SK-N-SH (cell line): ENCODE measurements around the gene MYL5. TPM values are rescaled to one million over a fixed set of nuclear protein-coding genes. Genes with fewer than 3 reads are reported as not detected.

Experiments used
- CTCF ChIA-PET: fragments of 300-600, 350-600 bp; formaldehyde crosslinking; extraction: SDS; loops from one replicate; lab custom pipeline; 2021; lab: Yijun Ruan, JAX
- POLR2A ChIA-PET: fragments of 350-600 bp; sonication (Branson Sonifier 250); formaldehyde crosslinking; extraction: SDS; loops from one replicate; lab custom pipeline; 2020; ENCODE audit warnings: antibody characterized with exemption, inconsistent platforms; lab: Yijun Ruan, JAX
- DNase-seq: peaks from one replicate; pipeline ENCODE4 v3.0.0; 2012
- H2AFZ ChIP-seq: fragments of 200-600 bp; sonication (generic); 2 replicates; pipeline ENCODE4 v1.8.1; 2016; ENCODE audit warnings: antibody characterized with exemption, mild to moderate bottlenecking, low read depth
- H3F3A ChIP-seq: fragments of 200-600 bp; sonication (generic); replicated peaks from 2 replicates; pipeline ENCODE3; 2016; ENCODE audit warnings: antibody characterized with exemption, mild to moderate bottlenecking; ENCODE audit not compliant: insufficient read depth
- H3K27ac ChIP-seq, 2 experiments: fragments of 200-500 bp in 1 of 2; fragments of 200-600 bp in 1 of 2; sonication (Bioruptor generic) in 1 of 2; sonication (generic), shearing (Covaris generic) in 1 of 2; 2 replicates each; pipeline versions ENCODE4 v1.5.1 to v1.6.1; 2014 to 2016; ENCODE audit warnings: low read depth in 2 of 2, inconsistent platforms in 1 of 2, low read length in 1 of 2, mild to moderate bottlenecking in 1 of 2, mixed read lengths in 1 of 2
- H3K27me3 ChIP-seq: fragments of 200-600 bp; sonication (generic), shearing (Covaris generic); 2 replicates; pipeline ENCODE4 v1.6.1; 2016; ENCODE audit warnings: mixed run types; ENCODE audit not compliant: insufficient read depth
- H3K36me3 ChIP-seq, 2 experiments: fragments of 200-500 bp in 1 of 2; fragments of 200-600 bp in 1 of 2; sonication (Bioruptor generic) in 1 of 2; sonication (generic) in 1 of 2; replicated peaks in 1 of 2; 2 replicates each; pipeline versions ENCODE3 to v1.5.1; 2014 to 2016; ENCODE audit warnings: low read length in 1 of 2, mild to moderate bottlenecking in 1 of 2; ENCODE audit not compliant: insufficient read depth in 2 of 2, control insufficient read depth in 1 of 2
- H3K4me1 ChIP-seq, 2 experiments: fragments of 200-500 bp in 1 of 2; fragments of 200-600 bp in 1 of 2; sonication (Bioruptor generic) in 1 of 2; sonication (generic), shearing (Covaris generic) in 1 of 2; 2 replicates each; pipeline versions ENCODE4 v1.5.1 to v1.6.1; 2014 to 2016; ENCODE audit warnings: low read depth in 1 of 2, low read length in 1 of 2, mixed run types in 1 of 2; ENCODE audit not compliant: insufficient read depth in 2 of 2, control insufficient read depth in 1 of 2
- H3K4me2 ChIP-seq: fragments of 200-600 bp; sonication (generic), shearing (Covaris generic); 2 replicates; pipeline ENCODE4 v1.6.1; 2017; ENCODE audit warnings: mixed run types
- H3K4me3 ChIP-seq, 2 experiments: fragments of 200-500 bp in 1 of 2; fragments of 200-600 bp in 1 of 2; sonication (Bioruptor generic) in 1 of 2; sonication (generic), shearing (Covaris generic) in 1 of 2; 2 replicates each; pipeline versions ENCODE4 v1.5.1 to v1.8.1; 2014 to 2016; ENCODE audit warnings: low read depth in 2 of 2, inconsistent platforms in 1 of 2, low read length in 1 of 2, mild to moderate bottlenecking in 1 of 2, mixed read lengths in 1 of 2, moderate library complexity in 1 of 2
- H3K79me2 ChIP-seq: fragments of 200-600 bp; sonication (generic); 2 replicates; pipeline ENCODE4 v1.8.1; 2017; ENCODE audit warnings: mild to moderate bottlenecking; ENCODE audit not compliant: insufficient read depth
- H3K9ac ChIP-seq: fragments of 200-600 bp; sonication (generic); 2 replicates; pipeline ENCODE4 v1.6.1; 2017; ENCODE audit warnings: mixed run types
- H3K9me2 ChIP-seq: fragments of 200-600 bp; sonication (generic); 2 replicates; pipeline ENCODE4 v1.6.1; 2017; ENCODE audit warnings: mixed run types
- H3K9me3 ChIP-seq: fragments of 200-600 bp; sonication (generic); 2 replicates; pipeline ENCODE4 v1.6.1; 2017; ENCODE audit warnings: mixed run types, mild to moderate bottlenecking, moderate library complexity
- H4K20me1 ChIP-seq: fragments of 200-600 bp; sonication (generic); 2 replicates; pipeline ENCODE4 v1.6.1; 2017; ENCODE audit warnings: mild to moderate bottlenecking, mixed run types; ENCODE audit not compliant: insufficient read depth
- CTCF ChIP-seq: fragments of 200-600 bp; sonication (generic); IDR thresholded peaks from 2 replicates; pipeline ENCODE4 v1.6.1; 2017; ENCODE audit warnings: antibody characterized with exemption, mild to moderate bottlenecking, moderate library complexity
- EP300 ChIP-seq, 2 experiments: IDR thresholded peaks; 2 replicates each; pipeline versions ENCODE4 v1.4.0 to v1.6.1; 2012; ENCODE audit warnings: borderline replicate concordance in 1 of 2, low read depth in 1 of 2, low read length in 1 of 2
- EZH2phosphoT487 ChIP-seq: fragments of 200-600 bp; sonication (generic); IDR thresholded peaks from 2 replicates; pipeline ENCODE4 v1.6.1; 2017; ENCODE audit warnings: low read depth, mixed run types, mild to moderate bottlenecking, antibody characterized with exemption, moderate library complexity, borderline replicate concordance
- FOXJ3 ChIP-seq: sonication (generic); formaldehyde crosslinking; IDR thresholded peaks from 2 replicates; pipeline ENCODE4 v1.5.1; 2020; ENCODE audit warnings: mild to moderate bottlenecking, missing genetic modification reagents
- GABPA ChIP-seq: IDR thresholded peaks from 2 replicates; pipeline ENCODE4 v1.4.0; 2012; ENCODE audit warnings: low read depth, mild to moderate bottlenecking
- IRF3 ChIP-seq: fragments of 150-350 bp; IDR thresholded peaks from 2 replicates; pipeline ENCODE4 v1.6.1; 2016; ENCODE audit warnings: mild to moderate bottlenecking, low read depth, low read length
- MEF2A ChIP-seq: IDR thresholded peaks from 2 replicates; pipeline ENCODE4 v1.4.0; 2012; ENCODE audit warnings: low read depth, borderline replicate concordance
- MXI1 ChIP-seq: IDR thresholded peaks from 2 replicates; pipeline ENCODE4 v1.6.1; 2012; ENCODE audit warnings: mild to moderate bottlenecking, low read depth, low read length, improper control_type of control experiment
- NFIC ChIP-seq: IDR thresholded peaks from 2 replicates; pipeline ENCODE4 v1.4.0; 2012; ENCODE audit warnings: borderline replicate concordance
- POLR2AphosphoS5 ChIP-seq: IDR thresholded peaks from 2 replicates; pipeline ENCODE4 v1.6.1; 2012; ENCODE audit warnings: low read depth, low read length
- RCOR1 ChIP-seq: fragments of 150-350 bp; IDR thresholded peaks from 2 replicates; pipeline ENCODE4 v1.6.1; 2017; ENCODE audit warnings: antibody characterized with exemption, low read length
- RFX5 ChIP-seq: IDR thresholded peaks from 2 replicates; pipeline ENCODE4 v1.6.1; 2012; ENCODE audit warnings: mild to moderate bottlenecking, improper control_type of control experiment, low read length
- RXRA ChIP-seq: IDR thresholded peaks from 2 replicates; pipeline ENCODE4 v1.4.0; 2012; ENCODE audit warnings: low read depth, mild to moderate bottlenecking, borderline replicate concordance
- TCF12 ChIP-seq: IDR thresholded peaks from 2 replicates; pipeline ENCODE4 v1.4.0; 2012
- TEAD4 ChIP-seq: IDR thresholded peaks from 2 replicates; pipeline ENCODE4 v1.4.0; 2012; ENCODE audit warnings: mild to moderate bottlenecking, borderline replicate concordance; ENCODE audit not compliant: insufficient read depth
- ZBTB33 ChIP-seq: IDR thresholded peaks from 2 replicates; pipeline ENCODE4 v1.4.0; 2012; ENCODE audit warnings: low read depth, borderline replicate concordance
- WGBS: methylation state at CpG from one replicate; pipeline ENCODE4 v1.1.6; 2017; ENCODE audit warnings: low lambda C conversion rate; 5-methylcytosine and 5-hydroxymethylcytosine counted together
- polyA plus RNA-seq, 3 experiments: library from polyadenylated mRNA; depleted of rRNA; stranded (reverse); fragments of >200 nt; gene quantifications; 2 replicates each; pipeline ENCODE4 v1.2.3, GENCODE V29; 2012
- TF ChIP-seq, protein P1 (sequence below): fragments of 150-350 bp; IDR thresholded peaks from 2 replicates; pipeline ENCODE4 v1.6.1; 2017; ENCODE audit warnings: antibody characterized with exemption, low read length, low read depth, borderline replicate concordance
- TF ChIP-seq, protein P2 (sequence below): IDR thresholded peaks from 2 replicates; pipeline ENCODE4 v1.6.1; 2012; ENCODE audit warnings: mild to moderate bottlenecking, low read depth, low read length, moderate library complexity

The MYL5 gene
- polyA plus RNA-seq, 1 of the 3 experiments (the other 2 are of a cell fraction), result 46.9 TPM

GRCh38 chr4:630656-631055 lies 43.7 kb upstream of the MYL5 start:
- H3K27me3 ChIP-seq, result no peaks in the 10 kb centered on the region
- POLR2A ChIA-PET, result no interaction called here
- no peak for DNase-seq
- no peak overlapping the region for H3K4me2 ChIP-seq
- no peak overlapping the region for H3K9ac ChIP-seq
- H3K9me3 ChIP-seq, result no peaks in the 10 kb centered on the region
- no peaks in the 10 kb centered on the region for H3K79me2 ChIP-seq
- CTCF ChIA-PET, result interaction anchor here (1.0 kb wide), 1 partner anchor 10 kb away, joined by 3 read pairs; no protein-coding TSS in a partner anchor
- H3K27ac ChIP-seq, result no peak overlapping the region
- H3K4me1 ChIP-seq, result no peaks in the 10 kb centered on the region
- TF ChIP-seq ZBTB33 (no peak), RXRA (no peak), RFX5 (no peak), CTCF (no peak), IRF3 (no peak), EP300 (IDR thresholded peaks at IDR 0.05; ENCODE audit: borderline replicate concordance in 1 of 2, low read depth in 1 of 2, low read length in 1 of 2) (no peak), NFIC (no peak), MEF2A (no peak), POLR2AphosphoS5 (no peak), TEAD4 (no peak), EZH2phosphoT487 (no peak), RCOR1 (no peak), GABPA (no peak), TCF12 (no peak), FOXJ3 (no peak), MXI1 (no peak)
- TF ChIP-seq, protein P1, sequence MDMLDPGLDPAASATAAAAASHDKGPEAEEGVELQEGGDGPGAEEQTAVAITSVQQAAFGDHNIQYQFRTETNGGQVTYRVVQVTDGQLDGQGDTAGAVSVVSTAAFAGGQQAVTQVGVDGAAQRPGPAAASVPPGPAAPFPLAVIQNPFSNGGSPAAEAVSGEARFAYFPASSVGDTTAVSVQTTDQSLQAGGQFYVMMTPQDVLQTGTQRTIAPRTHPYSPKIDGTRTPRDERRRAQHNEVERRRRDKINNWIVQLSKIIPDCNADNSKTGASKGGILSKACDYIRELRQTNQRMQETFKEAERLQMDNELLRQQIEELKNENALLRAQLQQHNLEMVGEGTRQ, result no peak
- TF ChIP-seq, protein P2, sequence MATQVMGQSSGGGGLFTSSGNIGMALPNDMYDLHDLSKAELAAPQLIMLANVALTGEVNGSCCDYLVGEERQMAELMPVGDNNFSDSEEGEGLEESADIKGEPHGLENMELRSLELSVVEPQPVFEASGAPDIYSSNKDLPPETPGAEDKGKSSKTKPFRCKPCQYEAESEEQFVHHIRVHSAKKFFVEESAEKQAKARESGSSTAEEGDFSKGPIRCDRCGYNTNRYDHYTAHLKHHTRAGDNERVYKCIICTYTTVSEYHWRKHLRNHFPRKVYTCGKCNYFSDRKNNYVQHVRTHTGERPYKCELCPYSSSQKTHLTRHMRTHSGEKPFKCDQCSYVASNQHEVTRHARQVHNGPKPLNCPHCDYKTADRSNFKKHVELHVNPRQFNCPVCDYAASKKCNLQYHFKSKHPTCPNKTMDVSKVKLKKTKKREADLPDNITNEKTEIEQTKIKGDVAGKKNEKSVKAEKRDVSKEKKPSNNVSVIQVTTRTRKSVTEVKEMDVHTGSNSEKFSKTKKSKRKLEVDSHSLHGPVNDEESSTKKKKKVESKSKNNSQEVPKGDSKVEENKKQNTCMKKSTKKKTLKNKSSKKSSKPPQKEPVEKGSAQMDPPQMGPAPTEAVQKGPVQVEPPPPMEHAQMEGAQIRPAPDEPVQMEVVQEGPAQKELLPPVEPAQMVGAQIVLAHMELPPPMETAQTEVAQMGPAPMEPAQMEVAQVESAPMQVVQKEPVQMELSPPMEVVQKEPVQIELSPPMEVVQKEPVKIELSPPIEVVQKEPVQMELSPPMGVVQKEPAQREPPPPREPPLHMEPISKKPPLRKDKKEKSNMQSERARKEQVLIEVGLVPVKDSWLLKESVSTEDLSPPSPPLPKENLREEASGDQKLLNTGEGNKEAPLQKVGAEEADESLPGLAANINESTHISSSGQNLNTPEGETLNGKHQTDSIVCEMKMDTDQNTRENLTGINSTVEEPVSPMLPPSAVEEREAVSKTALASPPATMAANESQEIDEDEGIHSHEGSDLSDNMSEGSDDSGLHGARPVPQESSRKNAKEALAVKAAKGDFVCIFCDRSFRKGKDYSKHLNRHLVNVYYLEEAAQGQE, result no peak
- H4K20me1 ChIP-seq, result no peaks in the 10 kb centered on the region
- WGBS, result 25% methylated on average over 9 of the region's 9 CpGs
- no peak overlapping the region for H2AFZ ChIP-seq
- H3K4me3 ChIP-seq, result no peak overlapping the region
- no peaks in the 10 kb centered on the region for H3K36me3 ChIP-seq
- H3F3A ChIP-seq, result no peaks in the 10 kb centered on the region
- no peaks in the 10 kb centered on the region for H3K9me2 ChIP-seq
